ENCODE results near the gene CGB8.
"Not testable (repeated sequence)": the region's sequence is repeated elsewhere in the genome, so short reads cannot be mapped to it uniquely, and the experiment has no call there.

Gene CGB8

GRCh38 chr19:49064768-49065611, 16.1 kb upstream of the CGB8 start, which contains the start of gene NTF4:
Gene NTF4, minus strand, starts transcription at chr19:49064818. Its CDS starts 2,821 bp downstream, at chr19:49061997.
- DNase-seq (ENCODE audit: low read depth): no peak

- no peak for DNase-seq (ENCODE audit: low read depth)
These were observed 15.2 kb upstream of the CGB8 start for GRCh38 chr19:49064029-49064629.

- DNase-seq (ENCODE audit: low read depth): no peak
These were observed 12.5 kb upstream of the CGB8 start for GRCh38 chr19:49061445-49061844.

- no peak for DNase-seq (ENCODE audit: low read depth)
These were observed 12.1 kb upstream of the CGB8 start for GRCh38 chr19:49061000-49061399.

- DNase-seq (ENCODE audit: low read depth): no peak
These were observed 10.1 kb upstream of the CGB8 start for GRCh38 chr19:49059053-49059452.

- DNase-seq (ENCODE audit: low read depth): no peak
These were observed 9.7 kb upstream of the CGB8 start for GRCh38 chr19:49058562-49058961.

GRCh38 chr19:49057636-49058234, 8.8 kb upstream of the CGB8 start, which contains the start of gene CGB7:
Gene CGB7, minus strand, starts transcription at chr19:49057749. Its CDS starts 2,374 bp downstream, at chr19:49055375.
- DNase-seq (ENCODE audit: low read depth): peak; percentile 18

- DNase-seq (ENCODE audit: low read depth): not testable (repeated sequence)
These were observed 8.1 kb upstream of the CGB8 start for GRCh38 chr19:49056902-49057596.

- DNase-seq (ENCODE audit: low read depth): peak; percentile 32
These were observed 7.4 kb upstream of the CGB8 start for GRCh38 chr19:49056101-49056901.

- DNase-seq (ENCODE audit: low read depth): not testable (repeated sequence)
These were observed 1.6 kb upstream of the CGB8 start for GRCh38 chr19:49050376-49051033.

- DNase-seq (ENCODE audit: low read depth): not testable (repeated sequence)
These were observed 923 bp upstream of the CGB8 start for GRCh38 chr19:49049834-49050233.

- DNase-seq (ENCODE audit: low read depth): not testable (repeated sequence)
These were observed 5.4 kb downstream of the CGB8 start, which contains the start of gene CGB5 for GRCh38 chr19:49043548-49043947. Gene CGB5, plus strand, starts transcription at chr19:49043848. Its CDS starts 362 bp downstream, at chr19:49044210.

GRCh38 chr19:49042666-49043065, 6.2 kb downstream of the CGB8 start:
- not testable (repeated sequence) for DNase-seq (ENCODE audit: low read depth)

GRCh38 chr19:49042177-49042576, 6.7 kb downstream of the CGB8 start:
- no peak for DNase-seq (ENCODE audit: low read depth)

GRCh38 chr19:49039736-49040135, 9.2 kb downstream of the CGB8 start:
- DNase-seq (ENCODE audit: low read depth): not testable (repeated sequence)

GRCh38 chr19:49038557-49039276, 10.2 kb downstream of the CGB8 start:
- not testable (repeated sequence) for DNase-seq (ENCODE audit: low read depth)

- DNase-seq (ENCODE audit: low read depth): not testable (repeated sequence)
These were observed 10.8 kb downstream of the CGB8 start for GRCh38 chr19:49038111-49038510.

GRCh38 chr19:49036815-49037214, 12.1 kb downstream of the CGB8 start, which contains the start of gene CGB1:
Gene CGB1, minus strand, starts transcription at chr19:49036895. Its CDS starts 184 bp downstream, at chr19:49036711.
- DNase-seq (ENCODE audit: low read depth): not testable (repeated sequence)

GRCh38 chr19:49031642-49032301, 17.1 kb downstream of the CGB8 start, which contains the start of gene CGB2:
Gene CGB2, plus strand, starts transcription at chr19:49031890. Its CDS starts 206 bp downstream, at chr19:49032096.
- not testable (repeated sequence) for DNase-seq (ENCODE audit: low read depth)

All from activated T-cell treated with anti-CD3 and anti-CD28 coated beads for 1 hour (primary cell).